HEK293T (cell line): ENCODE measurements around the gene ATP2B2.

ENCODE experiments used
- CTCF ChIA-PET: fragments of 350-600 bp; formaldehyde crosslinking; extraction: SDS; loops from one replicate; lab custom pipeline; 2021; ENCODE audit warnings: antibody characterized with exemption, inconsistent platforms; lab: Yijun Ruan, JAX
- POLR2A ChIA-PET: fragments of 350-600 bp; formaldehyde crosslinking; extraction: SDS; loops from one replicate; lab custom pipeline; 2020; ENCODE audit warnings: antibody characterized with exemption, inconsistent platforms; lab: Yijun Ruan, JAX
- DNase-seq: peaks from one replicate; pipeline ENCODE4 v3.0.0; 2012; ENCODE audit warnings: mixed read lengths; ENCODE audit errors: extremely low spot score
- ARNT ChIP-seq: fragments of 450-650 bp; IDR thresholded peaks from 2 replicates; pipeline ENCODE4 v1.6.1; 2017; ENCODE audit warnings: mild to moderate bottlenecking
- BHLHE40 ChIP-seq: fragments of 450-650 bp; IDR thresholded peaks from 2 replicates; pipeline ENCODE4 v1.6.1; 2016; ENCODE audit warnings: mild to moderate bottlenecking, moderate library complexity, borderline replicate concordance
- CTBP1 ChIP-seq: fragments of 450-650 bp; IDR thresholded peaks from 2 replicates; pipeline ENCODE4 v1.6.1; 2016; ENCODE audit warnings: borderline replicate concordance
- ELF4 ChIP-seq: fragments of 450-650 bp; IDR thresholded peaks from 2 replicates; pipeline ENCODE4 v1.6.1; 2017; ENCODE audit warnings: antibody characterized with exemption
- FOXA1 ChIP-seq: fragments of 450-650 bp; IDR thresholded peaks from 2 replicates; pipeline ENCODE4 v1.6.1; 2016; ENCODE audit warnings: mild to moderate bottlenecking
- FOXK2 ChIP-seq: fragments of 450-650 bp; IDR thresholded peaks from 2 replicates; pipeline ENCODE4 v1.6.1; 2016; ENCODE audit warnings: mild to moderate bottlenecking
- FOXM1 ChIP-seq: fragments of 450-650 bp; IDR thresholded peaks from 2 replicates; pipeline ENCODE4 v1.6.1; 2017; ENCODE audit warnings: mild to moderate bottlenecking, borderline replicate concordance
- HDGF ChIP-seq: fragments of 450-650 bp; IDR thresholded peaks from 2 replicates; pipeline ENCODE4 v1.6.1; 2017; ENCODE audit warnings: antibody characterized with exemption, borderline replicate concordance
- L3MBTL2 ChIP-seq: fragments of 450-650 bp; conservative IDR thresholded peaks from 2 replicates; pipeline ENCODE4 v1.6.1; 2016; ENCODE audit warnings: mild to moderate bottlenecking
- LEF1 ChIP-seq: fragments of 450-650 bp; IDR thresholded peaks from 2 replicates; pipeline ENCODE4 v1.6.1; 2017; ENCODE audit warnings: mild to moderate bottlenecking, borderline replicate concordance
- NFRKB ChIP-seq: fragments of 450-650 bp; IDR thresholded peaks from 2 replicates; pipeline ENCODE4 v1.6.1; 2016; ENCODE audit warnings: mild to moderate bottlenecking, moderate library complexity
- SP1 ChIP-seq: fragments of 450-650 bp; IDR thresholded peaks from 2 replicates; pipeline ENCODE4 v1.6.1; 2017
- SUZ12 ChIP-seq: fragments of 450-650 bp; IDR thresholded peaks from 2 replicates; pipeline ENCODE4 v1.6.1; 2016; ENCODE audit warnings: mild to moderate bottlenecking
- TARDBP ChIP-seq: fragments of 450-650 bp; IDR thresholded peaks from 2 replicates; pipeline ENCODE4 v1.6.1; 2016
- ZNF384 ChIP-seq: fragments of 450-650 bp; IDR thresholded peaks from 2 replicates; pipeline ENCODE4 v1.6.1; 2016
- TF ChIP-seq, protein P1 (sequence below): fragments of 450-650 bp; IDR thresholded peaks from 2 replicates; pipeline ENCODE4 v1.6.1; 2016

Gene ATP2B2

DNA sequence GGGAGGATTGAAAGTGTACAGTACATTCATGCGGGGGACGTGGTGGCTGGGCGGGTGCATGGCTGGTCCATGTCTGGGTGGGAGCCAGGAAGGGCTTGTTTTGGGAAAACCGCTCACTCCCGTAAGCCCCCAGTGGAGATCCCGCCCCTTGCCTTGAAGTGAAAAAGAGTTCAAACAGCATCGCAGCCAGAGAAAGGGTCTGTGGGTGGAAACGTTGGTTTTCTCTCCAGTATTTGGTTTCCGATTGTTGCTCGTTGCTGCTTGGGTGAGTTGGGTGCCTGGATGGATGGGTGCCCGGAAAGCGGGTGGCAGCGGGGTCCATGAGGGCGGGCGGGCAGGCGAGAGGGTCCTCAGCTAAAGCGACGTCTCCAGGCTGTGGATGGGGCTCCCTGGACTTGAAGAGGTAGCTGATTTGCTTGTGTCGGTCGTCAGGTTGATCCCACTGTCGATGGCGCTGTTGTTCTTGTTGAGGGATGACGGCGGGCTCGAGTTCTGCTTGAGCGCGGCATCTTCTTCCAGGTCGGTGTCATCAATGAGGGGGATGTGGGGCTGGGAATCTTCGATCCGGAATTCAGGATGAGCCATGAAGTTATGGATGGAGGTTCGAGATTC lies 176.8 kb downstream of the ATP2B2 start:
- ChIA-PET POLR2A (no interaction called here), CTCF (no interaction called here)
- TF ChIP-seq ZNF384 (no peak), LEF1 (no peak), TARDBP (no peak), NFRKB (no peak), FOXM1 (no peak)
- DNase-seq, result no peak

DNA sequence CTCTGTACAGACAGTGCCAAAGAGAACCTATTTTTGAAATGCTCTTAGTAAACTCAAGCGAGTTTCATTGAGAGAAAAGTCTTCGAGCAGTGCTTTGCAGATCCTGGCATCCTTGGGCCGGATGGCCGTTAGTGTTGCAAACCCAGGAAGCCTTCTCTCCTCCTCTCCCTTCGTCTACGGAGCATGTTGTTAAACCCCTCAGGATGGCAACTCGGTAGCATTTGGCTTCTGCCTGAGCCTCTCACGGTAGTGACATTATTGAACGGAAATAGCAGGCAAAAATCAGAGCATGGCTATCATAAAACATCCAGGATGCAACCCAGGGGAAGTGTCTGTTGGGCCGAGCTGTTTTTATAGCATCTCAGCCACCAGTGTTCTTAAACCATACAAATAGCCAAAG lies 177.8 kb downstream of the ATP2B2 start:
- POLR2A ChIA-PET, result no interaction called here
- no peak for TF ChIP-seq FOXA1
- TF ChIP-seq SUZ12, result no peak
- TF ChIP-seq FOXK2, result no peak
- TF ChIP-seq SP1, result no peak
- TF ChIP-seq, protein P1, sequence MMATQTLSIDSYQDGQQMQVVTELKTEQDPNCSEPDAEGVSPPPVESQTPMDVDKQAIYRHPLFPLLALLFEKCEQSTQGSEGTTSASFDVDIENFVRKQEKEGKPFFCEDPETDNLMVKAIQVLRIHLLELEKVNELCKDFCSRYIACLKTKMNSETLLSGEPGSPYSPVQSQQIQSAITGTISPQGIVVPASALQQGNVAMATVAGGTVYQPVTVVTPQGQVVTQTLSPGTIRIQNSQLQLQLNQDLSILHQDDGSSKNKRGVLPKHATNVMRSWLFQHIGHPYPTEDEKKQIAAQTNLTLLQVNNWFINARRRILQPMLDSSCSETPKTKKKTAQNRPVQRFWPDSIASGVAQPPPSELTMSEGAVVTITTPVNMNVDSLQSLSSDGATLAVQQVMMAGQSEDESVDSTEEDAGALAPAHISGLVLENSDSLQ, result no peak
- TF ChIP-seq BHLHE40, result no peak
- TF ChIP-seq TARDBP, result no peak
- TF ChIP-seq NFRKB, result no peak
- TF ChIP-seq CTBP1, result no peak
- TF ChIP-seq LEF1, result no peak
- no peak for TF ChIP-seq HDGF
- no peak for TF ChIP-seq ARNT
- TF ChIP-seq ZNF384, result no peak
- TF ChIP-seq L3MBTL2, result no peak
- TF ChIP-seq FOXM1, result no peak
- no peak for TF ChIP-seq ELF4
- CTCF ChIA-PET, result no interaction called here

DNA sequence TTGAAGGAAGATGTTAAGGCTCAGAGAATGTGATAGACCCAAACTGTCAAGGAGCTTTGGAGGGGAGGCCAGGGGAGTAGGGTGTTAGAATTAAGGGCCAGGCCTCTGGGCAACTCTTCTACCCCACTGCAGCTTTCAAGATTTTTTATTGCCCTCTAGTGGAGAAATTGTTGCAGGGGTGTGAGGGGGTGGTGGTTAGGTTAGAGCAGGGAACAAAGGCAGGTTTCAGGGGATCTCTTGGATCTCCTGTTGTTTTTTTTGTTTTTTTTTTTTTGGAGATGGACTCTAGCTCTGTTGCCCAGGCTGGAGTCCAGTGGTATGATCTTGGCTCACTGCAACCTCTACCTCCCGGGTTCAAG lies 183.1 kb downstream of the ATP2B2 start:
- ChIA-PET CTCF (interaction anchor here (0.7 kb wide), 2 partner anchors 299 to 407 kb away, joined by 3 read pairs; no protein-coding TSS in a partner anchor), POLR2A (no interaction called here)
- TF ChIP-seq ARNT (no peak), BHLHE40 (no peak), SUZ12 (no peak), LEF1 (no peak), HDGF (no peak), ELF4 (no peak), FOXA1 (no peak), NFRKB (no peak), ZNF384 (no peak), TARDBP (no peak), SP1 (no peak), FOXM1 (no peak), CTBP1 (no peak), FOXK2 (no peak), L3MBTL2 (no peak)
- TF ChIP-seq, protein P1, result no peak
- peak; percentile 44 for DNase-seq

More for the DNA sequence above, 177.8 kb downstream of the ATP2B2 start:
- DNase-seq, result no peak

DNA sequence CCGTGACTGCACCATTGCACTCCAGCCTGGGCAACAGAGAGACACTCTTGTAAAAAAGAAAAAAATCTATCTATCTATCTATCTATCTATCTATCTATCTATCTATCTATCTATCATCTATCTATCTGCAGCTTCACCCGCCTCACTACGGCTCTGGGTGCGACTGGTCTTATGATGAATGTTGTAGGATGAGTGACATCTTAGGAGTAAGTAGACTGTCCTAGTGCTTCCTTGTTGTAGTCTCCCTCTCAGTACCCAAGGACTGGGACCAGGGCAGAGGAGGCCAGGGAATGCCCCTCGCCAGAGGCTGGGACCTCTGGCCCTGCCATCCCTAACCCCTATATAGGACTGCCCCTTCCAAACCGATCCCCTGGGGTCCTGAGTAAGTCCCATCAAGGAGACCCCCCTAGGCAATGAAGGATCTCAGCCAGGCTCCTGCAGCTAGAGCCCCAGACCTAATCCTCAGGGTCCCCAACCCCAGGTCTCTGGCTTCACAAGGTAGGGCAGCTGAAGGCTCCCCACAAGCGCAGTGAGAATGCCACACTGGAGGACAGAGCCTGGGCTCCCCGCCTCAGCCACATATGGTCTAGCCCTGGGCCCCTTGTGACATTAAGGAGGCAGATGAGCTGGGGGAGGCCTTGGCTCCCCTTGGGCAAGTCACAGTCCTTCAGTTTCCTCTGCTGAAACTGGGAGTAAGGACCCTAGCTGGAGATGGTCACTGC lies 183.6 kb downstream of the ATP2B2 start:
- CTCF ChIA-PET, result interaction anchor here (0.5 to 0.7 kb wide), 2 partner anchors 15 to 407 kb away, joined by 3 read pairs; no protein-coding TSS in a partner anchor
- POLR2A ChIA-PET, result interaction anchor here (0.6 to 1.2 kb wide), 3 partner anchors 58 to 174 kb away, joined by 3 to 4 read pairs (median 3); partner anchors contain the start of gene TATDN2
- TF ChIP-seq FOXA1, result no peak
- no peak for TF ChIP-seq TARDBP
- no peak for TF ChIP-seq HDGF
- no peak for TF ChIP-seq ELF4
- TF ChIP-seq FOXK2, result no peak
- TF ChIP-seq SUZ12, result no peak
- no peak for TF ChIP-seq CTBP1
- TF ChIP-seq, protein P1, result no peak
- no peak for TF ChIP-seq NFRKB
- TF ChIP-seq ZNF384, result no peak
- TF ChIP-seq BHLHE40, result no peak
- DNase-seq, result no peak

DNA sequence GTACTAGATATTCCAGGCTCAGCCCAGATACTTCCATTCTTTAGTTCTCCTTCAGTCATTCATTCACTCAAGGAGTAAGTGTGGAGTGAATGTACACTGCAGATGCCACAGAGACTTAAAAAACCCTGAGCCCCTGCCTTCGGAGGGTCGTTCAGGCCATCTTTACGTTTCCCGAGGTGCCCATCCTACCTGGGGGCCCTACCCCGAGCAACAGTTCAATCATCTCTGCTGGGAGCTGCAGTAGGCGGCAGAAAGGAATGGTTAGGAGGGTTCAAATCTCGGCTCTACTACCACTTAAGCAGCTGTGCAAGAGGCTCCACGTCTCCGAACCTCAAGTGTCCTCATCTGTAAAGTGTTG lies 185.1 kb downstream of the ATP2B2 start:
- POLR2A ChIA-PET, result interaction anchor here (0.8 to 1.4 kb wide), 7 partner anchors 11 to 476 kb away, joined by 3 to 5 read pairs (median 3); partner anchors contain the start of genes GHRL and TATDN2

More for the DNA sequence above, 185.1 kb downstream of the ATP2B2 start:
- CTCF ChIA-PET, result no interaction called here
- TF ChIP-seq BHLHE40, result no peak
- TF ChIP-seq FOXA1, result no peak
- no peak for TF ChIP-seq LEF1
- no peak for TF ChIP-seq HDGF
- TF ChIP-seq NFRKB, result no peak
- no peak for TF ChIP-seq L3MBTL2
- TF ChIP-seq SP1, result no peak
- no peak for TF ChIP-seq ELF4
- TF ChIP-seq, protein P1, result no peak
- DNase-seq, result no peak
